HEK293 (cell line): ENCODE results near the gene SH3TC1.

ENCODE experiments used
- GLI4 ChIP-seq: fragments of 450-650 bp; formaldehyde crosslinking; IDR thresholded peaks from 2 replicates; pipeline ENCODE4 v1.5.1; 2016; ENCODE audit warnings: missing biosample characterization, missing genetic modification characterization
- TCF7L2 ChIP-seq: IDR thresholded peaks from 2 replicates; pipeline ENCODE4 v1.6.1; 2011; ENCODE audit warnings: low read depth, mild to moderate bottlenecking, inconsistent platforms, low read length, moderate library complexity, borderline replicate concordance
- YY1 ChIP-seq: fragments of 450-650 bp; formaldehyde crosslinking; IDR thresholded peaks from 2 replicates; pipeline ENCODE4 v1.5.1; 2018; ENCODE audit warnings: missing biosample characterization, missing genetic modification characterization
- ZBTB1 ChIP-seq: fragments of 450-650 bp; formaldehyde crosslinking; IDR thresholded peaks from 2 replicates; pipeline ENCODE4 v1.5.1; 2016; ENCODE audit warnings: missing biosample characterization, missing genetic modification characterization
- ZNF121 ChIP-seq: fragments of 450-650 bp; formaldehyde crosslinking; IDR thresholded peaks from 2 replicates; pipeline ENCODE4 v1.5.1; 2016; ENCODE audit warnings: missing biosample characterization, missing genetic modification characterization
- ZNF146 ChIP-seq: fragments of 450-650 bp; formaldehyde crosslinking; IDR thresholded peaks from 2 replicates; pipeline ENCODE4 v1.5.1; 2016; ENCODE audit warnings: missing biosample characterization, missing genetic modification characterization
- ZNF529 ChIP-seq: fragments of 450-650 bp; formaldehyde crosslinking; IDR thresholded peaks from 2 replicates; pipeline ENCODE4 v1.5.1; 2017; ENCODE audit warnings: missing genetic modification characterization, missing biosample characterization; ENCODE audit not compliant: insufficient replicate concordance
- ZNF600 ChIP-seq: fragments of 450-650 bp; formaldehyde crosslinking; IDR thresholded peaks from 2 replicates; pipeline ENCODE4 v1.5.1; 2016; ENCODE audit warnings: missing biosample characterization, missing genetic modification characterization
- TF ChIP-seq, protein P1 (sequence below): fragments of 450-650 bp; formaldehyde crosslinking; IDR thresholded peaks from 2 replicates; pipeline ENCODE4 v1.5.1; 2016; ENCODE audit warnings: missing biosample characterization, missing genetic modification characterization
- TF ChIP-seq, protein P2 (sequence below): fragments of 450-650 bp; formaldehyde crosslinking; IDR thresholded peaks from 2 replicates; pipeline ENCODE4 v1.5.1; 2016; ENCODE audit warnings: missing biosample characterization, missing genetic modification characterization, low read depth
- TF ChIP-seq, protein P3 (sequence below): fragments of 450-650 bp; formaldehyde crosslinking; IDR thresholded peaks from 2 replicates; pipeline ENCODE4 v1.5.1; 2016; ENCODE audit warnings: missing biosample characterization, missing genetic modification characterization
- TF ChIP-seq, protein P4 (sequence below): fragments of 450-650 bp; formaldehyde crosslinking; optimal IDR thresholded peaks from 2 replicates; pipeline ENCODE3; 2016; ENCODE audit warnings: missing biosample characterization, mild to moderate bottlenecking, missing genetic modification characterization
- TF ChIP-seq, protein P5 (sequence below): fragments of 450-650 bp; formaldehyde crosslinking; IDR thresholded peaks from 2 replicates; pipeline ENCODE4 v1.5.1; 2016; ENCODE audit warnings: missing biosample characterization, missing genetic modification characterization
- TF ChIP-seq, protein P6 (sequence below): fragments of 450-650 bp; formaldehyde crosslinking; IDR thresholded peaks from 2 replicates; pipeline ENCODE4 v1.5.0; 2017; ENCODE audit warnings: missing biosample characterization, missing genetic modification characterization, borderline replicate concordance

DNA sequence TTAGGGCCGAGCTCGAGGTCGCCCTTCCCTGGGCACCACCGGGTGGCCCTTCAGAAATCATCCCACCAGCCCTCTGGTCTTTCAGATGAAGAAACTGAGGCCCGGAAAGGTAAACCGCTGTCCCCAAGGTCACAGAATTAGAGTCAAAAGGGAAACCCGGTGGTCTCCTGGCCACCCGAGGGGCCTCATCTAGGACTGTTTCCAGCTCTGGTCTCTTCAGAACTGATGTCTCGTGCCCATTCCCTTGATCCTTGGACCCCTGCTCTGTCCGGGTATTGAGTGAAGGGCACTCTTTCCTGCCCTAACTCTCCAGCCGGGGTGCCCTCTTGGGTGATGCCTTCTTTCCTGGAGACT, 71.3 kb downstream of the SH3TC1 start:
- TF ChIP-seq ZNF146 (no peak), ZNF529 (tag by site-specific recombination) (no peak), GLI4 (no peak), YY1 (tag by site-specific recombination) (no peak), ZNF121 (tag by site-specific recombination) (no peak), ZBTB1 (tag by site-specific recombination) (no peak), ZNF600 (tag by site-specific recombination) (no peak), TCF7L2 (no peak)
- TF ChIP-seq, protein P1, sequence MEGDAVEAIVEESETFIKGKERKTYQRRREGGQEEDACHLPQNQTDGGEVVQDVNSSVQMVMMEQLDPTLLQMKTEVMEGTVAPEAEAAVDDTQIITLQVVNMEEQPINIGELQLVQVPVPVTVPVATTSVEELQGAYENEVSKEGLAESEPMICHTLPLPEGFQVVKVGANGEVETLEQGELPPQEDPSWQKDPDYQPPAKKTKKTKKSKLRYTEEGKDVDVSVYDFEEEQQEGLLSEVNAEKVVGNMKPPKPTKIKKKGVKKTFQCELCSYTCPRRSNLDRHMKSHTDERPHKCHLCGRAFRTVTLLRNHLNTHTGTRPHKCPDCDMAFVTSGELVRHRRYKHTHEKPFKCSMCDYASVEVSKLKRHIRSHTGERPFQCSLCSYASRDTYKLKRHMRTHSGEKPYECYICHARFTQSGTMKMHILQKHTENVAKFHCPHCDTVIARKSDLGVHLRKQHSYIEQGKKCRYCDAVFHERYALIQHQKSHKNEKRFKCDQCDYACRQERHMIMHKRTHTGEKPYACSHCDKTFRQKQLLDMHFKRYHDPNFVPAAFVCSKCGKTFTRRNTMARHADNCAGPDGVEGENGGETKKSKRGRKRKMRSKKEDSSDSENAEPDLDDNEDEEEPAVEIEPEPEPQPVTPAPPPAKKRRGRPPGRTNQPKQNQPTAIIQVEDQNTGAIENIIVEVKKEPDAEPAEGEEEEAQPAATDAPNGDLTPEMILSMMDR (tag by site-specific recombination), result no peak
- TF ChIP-seq, protein P2, sequence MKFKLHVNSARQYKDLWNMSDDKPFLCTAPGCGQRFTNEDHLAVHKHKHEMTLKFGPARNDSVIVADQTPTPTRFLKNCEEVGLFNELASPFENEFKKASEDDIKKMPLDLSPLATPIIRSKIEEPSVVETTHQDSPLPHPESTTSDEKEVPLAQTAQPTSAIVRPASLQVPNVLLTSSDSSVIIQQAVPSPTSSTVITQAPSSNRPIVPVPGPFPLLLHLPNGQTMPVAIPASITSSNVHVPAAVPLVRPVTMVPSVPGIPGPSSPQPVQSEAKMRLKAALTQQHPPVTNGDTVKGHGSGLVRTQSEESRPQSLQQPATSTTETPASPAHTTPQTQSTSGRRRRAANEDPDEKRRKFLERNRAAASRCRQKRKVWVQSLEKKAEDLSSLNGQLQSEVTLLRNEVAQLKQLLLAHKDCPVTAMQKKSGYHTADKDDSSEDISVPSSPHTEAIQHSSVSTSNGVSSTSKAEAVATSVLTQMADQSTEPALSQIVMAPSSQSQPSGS (tag by site-specific recombination), result no peak
- TF ChIP-seq, protein P3, sequence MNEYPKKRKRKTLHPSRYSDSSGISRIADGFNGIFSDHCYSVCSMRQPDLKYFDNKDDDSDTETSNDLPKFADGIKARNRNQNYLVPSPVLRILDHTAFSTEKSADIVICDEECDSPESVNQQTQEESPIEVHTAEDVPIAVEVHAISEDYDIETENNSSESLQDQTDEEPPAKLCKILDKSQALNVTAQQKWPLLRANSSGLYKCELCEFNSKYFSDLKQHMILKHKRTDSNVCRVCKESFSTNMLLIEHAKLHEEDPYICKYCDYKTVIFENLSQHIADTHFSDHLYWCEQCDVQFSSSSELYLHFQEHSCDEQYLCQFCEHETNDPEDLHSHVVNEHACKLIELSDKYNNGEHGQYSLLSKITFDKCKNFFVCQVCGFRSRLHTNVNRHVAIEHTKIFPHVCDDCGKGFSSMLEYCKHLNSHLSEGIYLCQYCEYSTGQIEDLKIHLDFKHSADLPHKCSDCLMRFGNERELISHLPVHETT (tag by site-specific recombination), result no peak
- TF ChIP-seq, protein P4, sequence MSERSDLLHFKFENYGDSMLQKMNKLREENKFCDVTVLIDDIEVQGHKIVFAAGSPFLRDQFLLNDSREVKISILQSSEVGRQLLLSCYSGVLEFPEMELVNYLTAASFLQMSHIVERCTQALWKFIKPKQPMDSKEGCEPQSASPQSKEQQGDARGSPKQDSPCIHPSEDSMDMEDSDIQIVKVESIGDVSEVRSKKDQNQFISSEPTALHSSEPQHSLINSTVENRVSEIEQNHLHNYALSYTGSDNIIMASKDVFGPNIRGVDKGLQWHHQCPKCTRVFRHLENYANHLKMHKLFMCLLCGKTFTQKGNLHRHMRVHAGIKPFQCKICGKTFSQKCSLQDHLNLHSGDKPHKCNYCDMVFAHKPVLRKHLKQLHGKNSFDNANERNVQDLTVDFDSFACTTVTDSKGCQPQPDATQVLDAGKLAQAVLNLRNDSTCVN (tag by site-specific recombination), result no peak
- TF ChIP-seq, protein P5, sequence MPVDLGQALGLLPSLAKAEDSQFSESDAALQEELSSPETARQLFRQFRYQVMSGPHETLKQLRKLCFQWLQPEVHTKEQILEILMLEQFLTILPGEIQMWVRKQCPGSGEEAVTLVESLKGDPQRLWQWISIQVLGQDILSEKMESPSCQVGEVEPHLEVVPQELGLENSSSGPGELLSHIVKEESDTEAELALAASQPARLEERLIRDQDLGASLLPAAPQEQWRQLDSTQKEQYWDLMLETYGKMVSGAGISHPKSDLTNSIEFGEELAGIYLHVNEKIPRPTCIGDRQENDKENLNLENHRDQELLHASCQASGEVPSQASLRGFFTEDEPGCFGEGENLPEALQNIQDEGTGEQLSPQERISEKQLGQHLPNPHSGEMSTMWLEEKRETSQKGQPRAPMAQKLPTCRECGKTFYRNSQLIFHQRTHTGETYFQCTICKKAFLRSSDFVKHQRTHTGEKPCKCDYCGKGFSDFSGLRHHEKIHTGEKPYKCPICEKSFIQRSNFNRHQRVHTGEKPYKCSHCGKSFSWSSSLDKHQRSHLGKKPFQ (tag by site-specific recombination), result no peak
- TF ChIP-seq, protein P6, sequence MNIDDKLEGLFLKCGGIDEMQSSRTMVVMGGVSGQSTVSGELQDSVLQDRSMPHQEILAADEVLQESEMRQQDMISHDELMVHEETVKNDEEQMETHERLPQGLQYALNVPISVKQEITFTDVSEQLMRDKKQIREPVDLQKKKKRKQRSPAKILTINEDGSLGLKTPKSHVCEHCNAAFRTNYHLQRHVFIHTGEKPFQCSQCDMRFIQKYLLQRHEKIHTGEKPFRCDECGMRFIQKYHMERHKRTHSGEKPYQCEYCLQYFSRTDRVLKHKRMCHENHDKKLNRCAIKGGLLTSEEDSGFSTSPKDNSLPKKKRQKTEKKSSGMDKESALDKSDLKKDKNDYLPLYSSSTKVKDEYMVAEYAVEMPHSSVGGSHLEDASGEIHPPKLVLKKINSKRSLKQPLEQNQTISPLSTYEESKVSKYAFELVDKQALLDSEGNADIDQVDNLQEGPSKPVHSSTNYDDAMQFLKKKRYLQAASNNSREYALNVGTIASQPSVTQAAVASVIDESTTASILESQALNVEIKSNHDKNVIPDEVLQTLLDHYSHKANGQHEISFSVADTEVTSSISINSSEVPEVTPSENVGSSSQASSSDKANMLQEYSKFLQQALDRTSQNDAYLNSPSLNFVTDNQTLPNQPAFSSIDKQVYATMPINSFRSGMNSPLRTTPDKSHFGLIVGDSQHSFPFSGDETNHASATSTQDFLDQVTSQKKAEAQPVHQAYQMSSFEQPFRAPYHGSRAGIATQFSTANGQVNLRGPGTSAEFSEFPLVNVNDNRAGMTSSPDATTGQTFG, result no peak
